H1 (cell line): ENCODE measurements around the gene PRR12.

Experiments used
- CBX5 ChIP-seq: fragments of 300-800, 300-1000 bp; sonication (generic); IDR thresholded peaks from 2 replicates; pipeline ENCODE4 v1.7.1; 2016; ENCODE audit warnings: antibody characterized with exemption, low read length, low read depth
- EZH2 ChIP-seq: fragments of 200-600 bp; sonication (generic); IDR thresholded peaks from 2 replicates; pipeline ENCODE4 v1.7.1; 2012; ENCODE audit warnings: low read depth, mild to moderate bottlenecking, moderate library complexity, low read length, inconsistent platforms; ENCODE audit not compliant: severe bottlenecking
- MAX ChIP-seq: IDR thresholded peaks from 2 replicates; pipeline ENCODE4 v1.6.1; 2012; ENCODE audit warnings: inconsistent platforms
- POLR2A ChIP-seq, 2 experiments: IDR thresholded peaks; 1 replicate in 1 of 2; 2 replicates in 1 of 2; pipeline ENCODE4 v1.6.1; 2011; ENCODE audit warnings: low read depth in 2 of 2, low read length in 2 of 2, mild to moderate bottlenecking in 2 of 2; ENCODE audit errors: control extremely low read depth in 1 of 2
- SP1 ChIP-seq: IDR thresholded peaks from 2 replicates; pipeline ENCODE4 v1.6.1; 2011; ENCODE audit warnings: low read depth, low read length
- TCF12 ChIP-seq: IDR thresholded peaks from 2 replicates; pipeline ENCODE4 v1.6.1; 2011; ENCODE audit warnings: low read depth, mild to moderate bottlenecking, low read length
- YY1 ChIP-seq: IDR thresholded peaks from 2 replicates; pipeline ENCODE4 v1.6.1; 2011; ENCODE audit warnings: low read depth, mild to moderate bottlenecking, low read length
- ZNF274 ChIP-seq: IDR thresholded peaks from 2 replicates; pipeline ENCODE4 v1.7.0; 2012; ENCODE audit warnings: low read length, borderline replicate concordance; ENCODE audit errors: extremely low read depth
- TF ChIP-seq, protein P1 (sequence below), 3 experiments: IDR thresholded peaks; 1 replicate in 2 of 3; 2 replicates in 1 of 3; pipeline versions ENCODE4 v1.5.1 to v1.6.1; 2011; ENCODE audit warnings: low read length in 3 of 3, mild to moderate bottlenecking in 3 of 3, inconsistent platforms in 2 of 3, low read depth in 1 of 3, moderate library complexity in 1 of 3; ENCODE audit not compliant: insufficient read depth in 1 of 3; ENCODE audit errors: control extremely low read depth in 1 of 3
- TF ChIP-seq, protein P2 (sequence below): fragments of 300-600 bp; sonication (generic); IDR thresholded peaks from 2 replicates; pipeline ENCODE4 v1.7.1; 2012; ENCODE audit warnings: low read length, moderate library complexity, mild to moderate bottlenecking, inconsistent platforms; ENCODE audit not compliant: insufficient replicate concordance

GRCh38 chr19:49544154-49544553 is 46.8 kb upstream of the PRR12 start:
- TF ChIP-seq, protein P1, sequence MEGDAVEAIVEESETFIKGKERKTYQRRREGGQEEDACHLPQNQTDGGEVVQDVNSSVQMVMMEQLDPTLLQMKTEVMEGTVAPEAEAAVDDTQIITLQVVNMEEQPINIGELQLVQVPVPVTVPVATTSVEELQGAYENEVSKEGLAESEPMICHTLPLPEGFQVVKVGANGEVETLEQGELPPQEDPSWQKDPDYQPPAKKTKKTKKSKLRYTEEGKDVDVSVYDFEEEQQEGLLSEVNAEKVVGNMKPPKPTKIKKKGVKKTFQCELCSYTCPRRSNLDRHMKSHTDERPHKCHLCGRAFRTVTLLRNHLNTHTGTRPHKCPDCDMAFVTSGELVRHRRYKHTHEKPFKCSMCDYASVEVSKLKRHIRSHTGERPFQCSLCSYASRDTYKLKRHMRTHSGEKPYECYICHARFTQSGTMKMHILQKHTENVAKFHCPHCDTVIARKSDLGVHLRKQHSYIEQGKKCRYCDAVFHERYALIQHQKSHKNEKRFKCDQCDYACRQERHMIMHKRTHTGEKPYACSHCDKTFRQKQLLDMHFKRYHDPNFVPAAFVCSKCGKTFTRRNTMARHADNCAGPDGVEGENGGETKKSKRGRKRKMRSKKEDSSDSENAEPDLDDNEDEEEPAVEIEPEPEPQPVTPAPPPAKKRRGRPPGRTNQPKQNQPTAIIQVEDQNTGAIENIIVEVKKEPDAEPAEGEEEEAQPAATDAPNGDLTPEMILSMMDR (IDR thresholded peaks at IDR 0.05; ENCODE audit: control extremely low read depth in 1 of 3, insufficient read depth in 1 of 3, low read depth in 1 of 3, low read length in 3 of 3): no peak
- TF ChIP-seq SP1 (no peak), YY1 (no peak), TCF12 (no peak), EZH2 (no peak), POLR2A (IDR thresholded peaks at IDR 0.05; ENCODE audit: control extremely low read depth in 1 of 2, low read depth in 2 of 2, low read length in 2 of 2) (no peak), MAX (no peak), CBX5 (no peak), ZNF274 (no peak)
- TF ChIP-seq, protein P2, sequence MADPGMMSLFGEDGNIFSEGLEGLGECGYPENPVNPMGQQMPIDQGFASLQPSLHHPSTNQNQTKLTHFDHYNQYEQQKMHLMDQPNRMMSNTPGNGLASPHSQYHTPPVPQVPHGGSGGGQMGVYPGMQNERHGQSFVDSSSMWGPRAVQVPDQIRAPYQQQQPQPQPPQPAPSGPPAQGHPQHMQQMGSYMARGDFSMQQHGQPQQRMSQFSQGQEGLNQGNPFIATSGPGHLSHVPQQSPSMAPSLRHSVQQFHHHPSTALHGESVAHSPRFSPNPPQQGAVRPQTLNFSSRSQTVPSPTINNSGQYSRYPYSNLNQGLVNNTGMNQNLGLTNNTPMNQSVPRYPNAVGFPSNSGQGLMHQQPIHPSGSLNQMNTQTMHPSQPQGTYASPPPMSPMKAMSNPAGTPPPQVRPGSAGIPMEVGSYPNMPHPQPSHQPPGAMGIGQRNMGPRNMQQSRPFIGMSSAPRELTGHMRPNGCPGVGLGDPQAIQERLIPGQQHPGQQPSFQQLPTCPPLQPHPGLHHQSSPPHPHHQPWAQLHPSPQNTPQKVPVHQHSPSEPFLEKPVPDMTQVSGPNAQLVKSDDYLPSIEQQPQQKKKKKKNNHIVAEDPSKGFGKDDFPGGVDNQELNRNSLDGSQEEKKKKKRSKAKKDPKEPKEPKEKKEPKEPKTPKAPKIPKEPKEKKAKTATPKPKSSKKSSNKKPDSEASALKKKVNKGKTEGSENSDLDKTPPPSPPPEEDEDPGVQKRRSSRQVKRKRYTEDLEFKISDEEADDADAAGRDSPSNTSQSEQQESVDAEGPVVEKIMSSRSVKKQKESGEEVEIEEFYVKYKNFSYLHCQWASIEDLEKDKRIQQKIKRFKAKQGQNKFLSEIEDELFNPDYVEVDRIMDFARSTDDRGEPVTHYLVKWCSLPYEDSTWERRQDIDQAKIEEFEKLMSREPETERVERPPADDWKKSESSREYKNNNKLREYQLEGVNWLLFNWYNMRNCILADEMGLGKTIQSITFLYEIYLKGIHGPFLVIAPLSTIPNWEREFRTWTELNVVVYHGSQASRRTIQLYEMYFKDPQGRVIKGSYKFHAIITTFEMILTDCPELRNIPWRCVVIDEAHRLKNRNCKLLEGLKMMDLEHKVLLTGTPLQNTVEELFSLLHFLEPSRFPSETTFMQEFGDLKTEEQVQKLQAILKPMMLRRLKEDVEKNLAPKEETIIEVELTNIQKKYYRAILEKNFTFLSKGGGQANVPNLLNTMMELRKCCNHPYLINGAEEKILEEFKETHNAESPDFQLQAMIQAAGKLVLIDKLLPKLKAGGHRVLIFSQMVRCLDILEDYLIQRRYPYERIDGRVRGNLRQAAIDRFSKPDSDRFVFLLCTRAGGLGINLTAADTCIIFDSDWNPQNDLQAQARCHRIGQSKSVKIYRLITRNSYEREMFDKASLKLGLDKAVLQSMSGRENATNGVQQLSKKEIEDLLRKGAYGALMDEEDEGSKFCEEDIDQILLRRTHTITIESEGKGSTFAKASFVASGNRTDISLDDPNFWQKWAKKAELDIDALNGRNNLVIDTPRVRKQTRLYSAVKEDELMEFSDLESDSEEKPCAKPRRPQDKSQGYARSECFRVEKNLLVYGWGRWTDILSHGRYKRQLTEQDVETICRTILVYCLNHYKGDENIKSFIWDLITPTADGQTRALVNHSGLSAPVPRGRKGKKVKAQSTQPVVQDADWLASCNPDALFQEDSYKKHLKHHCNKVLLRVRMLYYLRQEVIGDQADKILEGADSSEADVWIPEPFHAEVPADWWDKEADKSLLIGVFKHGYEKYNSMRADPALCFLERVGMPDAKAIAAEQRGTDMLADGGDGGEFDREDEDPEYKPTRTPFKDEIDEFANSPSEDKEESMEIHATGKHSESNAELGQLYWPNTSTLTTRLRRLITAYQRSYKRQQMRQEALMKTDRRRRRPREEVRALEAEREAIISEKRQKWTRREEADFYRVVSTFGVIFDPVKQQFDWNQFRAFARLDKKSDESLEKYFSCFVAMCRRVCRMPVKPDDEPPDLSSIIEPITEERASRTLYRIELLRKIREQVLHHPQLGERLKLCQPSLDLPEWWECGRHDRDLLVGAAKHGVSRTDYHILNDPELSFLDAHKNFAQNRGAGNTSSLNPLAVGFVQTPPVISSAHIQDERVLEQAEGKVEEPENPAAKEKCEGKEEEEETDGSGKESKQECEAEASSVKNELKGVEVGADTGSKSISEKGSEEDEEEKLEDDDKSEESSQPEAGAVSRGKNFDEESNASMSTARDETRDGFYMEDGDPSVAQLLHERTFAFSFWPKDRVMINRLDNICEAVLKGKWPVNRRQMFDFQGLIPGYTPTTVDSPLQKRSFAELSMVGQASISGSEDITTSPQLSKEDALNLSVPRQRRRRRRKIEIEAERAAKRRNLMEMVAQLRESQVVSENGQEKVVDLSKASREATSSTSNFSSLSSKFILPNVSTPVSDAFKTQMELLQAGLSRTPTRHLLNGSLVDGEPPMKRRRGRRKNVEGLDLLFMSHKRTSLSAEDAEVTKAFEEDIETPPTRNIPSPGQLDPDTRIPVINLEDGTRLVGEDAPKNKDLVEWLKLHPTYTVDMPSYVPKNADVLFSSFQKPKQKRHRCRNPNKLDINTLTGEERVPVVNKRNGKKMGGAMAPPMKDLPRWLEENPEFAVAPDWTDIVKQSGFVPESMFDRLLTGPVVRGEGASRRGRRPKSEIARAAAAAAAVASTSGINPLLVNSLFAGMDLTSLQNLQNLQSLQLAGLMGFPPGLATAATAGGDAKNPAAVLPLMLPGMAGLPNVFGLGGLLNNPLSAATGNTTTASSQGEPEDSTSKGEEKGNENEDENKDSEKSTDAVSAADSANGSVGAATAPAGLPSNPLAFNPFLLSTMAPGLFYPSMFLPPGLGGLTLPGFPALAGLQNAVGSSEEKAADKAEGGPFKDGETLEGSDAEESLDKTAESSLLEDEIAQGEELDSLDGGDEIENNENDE: no peak
